ENCODE measurements around the gene SPDEF.
A peak's percentile ranks its signal among the peaks of the same experiment; 100 is the strongest.

The SPDEF gene

DNA sequence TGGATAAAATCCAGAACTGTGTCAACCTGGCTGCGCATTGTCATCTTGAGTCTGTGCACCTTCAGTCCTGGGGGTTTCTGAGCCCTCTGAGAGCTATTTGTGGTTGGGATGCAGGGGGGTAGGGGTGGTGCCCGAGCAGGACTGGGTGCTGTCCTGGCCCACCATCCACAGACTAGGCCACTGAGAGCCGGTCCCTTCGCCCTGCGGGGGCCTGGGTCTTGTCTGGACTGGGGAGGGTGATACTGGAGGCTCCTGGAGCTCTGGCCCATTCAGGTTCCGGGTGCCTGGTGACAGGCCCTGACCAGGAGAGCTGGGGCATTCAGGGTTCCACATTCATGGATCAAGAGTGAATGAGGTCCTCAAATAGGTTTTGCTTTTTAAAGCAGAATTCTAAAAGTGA is 20.9 kb downstream of the SPDEF start:
- no peaks in the 10 kb centered on the region for H3K9me3 ChIP-seq (ENCODE audit: severe bottlenecking)
- H3K36me3 ChIP-seq, result peaks cover 21% of the 10 kb centered on the region
- no peak overlapping the region for H3K27ac ChIP-seq
- no peaks in the 10 kb centered on the region for H3K27me3 ChIP-seq (ENCODE audit: insufficient read depth, low read depth, severe bottlenecking)
- no peak overlapping the region for H3K4me3 ChIP-seq (ENCODE audit: low read depth, low read length)
- DNase-seq, result no peak
- TF ChIP-seq, protein P1, sequence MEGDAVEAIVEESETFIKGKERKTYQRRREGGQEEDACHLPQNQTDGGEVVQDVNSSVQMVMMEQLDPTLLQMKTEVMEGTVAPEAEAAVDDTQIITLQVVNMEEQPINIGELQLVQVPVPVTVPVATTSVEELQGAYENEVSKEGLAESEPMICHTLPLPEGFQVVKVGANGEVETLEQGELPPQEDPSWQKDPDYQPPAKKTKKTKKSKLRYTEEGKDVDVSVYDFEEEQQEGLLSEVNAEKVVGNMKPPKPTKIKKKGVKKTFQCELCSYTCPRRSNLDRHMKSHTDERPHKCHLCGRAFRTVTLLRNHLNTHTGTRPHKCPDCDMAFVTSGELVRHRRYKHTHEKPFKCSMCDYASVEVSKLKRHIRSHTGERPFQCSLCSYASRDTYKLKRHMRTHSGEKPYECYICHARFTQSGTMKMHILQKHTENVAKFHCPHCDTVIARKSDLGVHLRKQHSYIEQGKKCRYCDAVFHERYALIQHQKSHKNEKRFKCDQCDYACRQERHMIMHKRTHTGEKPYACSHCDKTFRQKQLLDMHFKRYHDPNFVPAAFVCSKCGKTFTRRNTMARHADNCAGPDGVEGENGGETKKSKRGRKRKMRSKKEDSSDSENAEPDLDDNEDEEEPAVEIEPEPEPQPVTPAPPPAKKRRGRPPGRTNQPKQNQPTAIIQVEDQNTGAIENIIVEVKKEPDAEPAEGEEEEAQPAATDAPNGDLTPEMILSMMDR (IDR thresholded peaks at IDR 0.05; ENCODE audit: low read depth, low read length), result no peak

GRCh38 chr6:34534656-34535055 is 21.5 kb downstream of the SPDEF start:
- Histone ChIP-seq H3K4me3 (ENCODE audit: low read depth, low read length) (no peak overlapping the region), H3K27ac (no peak overlapping the region), H3K36me3 (peaks cover 27% of the 10 kb centered on the region), H3K27me3 (ENCODE audit: insufficient read depth, low read depth, severe bottlenecking) (no peaks in the 10 kb centered on the region), H3K9me3 (ENCODE audit: severe bottlenecking) (no peaks in the 10 kb centered on the region)
- DNase-seq, result no peak
- TF ChIP-seq, protein P1 (IDR thresholded peaks at IDR 0.05; ENCODE audit: low read depth, low read length), result no peak

DNA sequence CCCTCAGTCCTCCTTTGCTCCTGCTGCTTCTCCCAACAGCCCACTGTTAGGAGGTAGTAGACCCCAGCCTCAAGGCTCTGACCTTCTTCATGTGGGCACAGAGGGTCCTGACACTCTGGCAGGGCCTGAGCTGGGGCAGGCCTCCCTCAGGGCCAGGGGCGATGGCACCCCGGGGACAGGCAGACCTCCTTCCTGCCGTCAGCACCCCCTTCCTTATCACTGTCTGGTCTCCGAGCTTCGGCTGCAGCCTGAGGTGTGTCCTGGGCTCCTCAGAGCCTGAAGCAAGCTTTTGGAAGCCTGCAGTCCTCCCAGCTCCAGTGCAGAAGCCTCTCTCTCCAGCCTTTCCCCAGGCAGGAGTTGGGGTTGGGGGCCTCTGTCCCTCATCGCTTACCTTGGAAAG is 22.0 kb downstream of the SPDEF start:
- TF ChIP-seq, protein P1 (IDR thresholded peaks at IDR 0.05; ENCODE audit: low read depth, low read length), result no peak
- Histone ChIP-seq H3K4me3 (ENCODE audit: low read depth, low read length) (no peak overlapping the region), H3K27me3 (ENCODE audit: insufficient read depth, low read depth, severe bottlenecking) (no peaks in the 10 kb centered on the region), H3K27ac (no peak overlapping the region), H3K36me3 (peaks cover 28% of the 10 kb centered on the region), H3K9me3 (ENCODE audit: severe bottlenecking) (no peaks in the 10 kb centered on the region)
- DNase-seq, result no peak

DNA sequence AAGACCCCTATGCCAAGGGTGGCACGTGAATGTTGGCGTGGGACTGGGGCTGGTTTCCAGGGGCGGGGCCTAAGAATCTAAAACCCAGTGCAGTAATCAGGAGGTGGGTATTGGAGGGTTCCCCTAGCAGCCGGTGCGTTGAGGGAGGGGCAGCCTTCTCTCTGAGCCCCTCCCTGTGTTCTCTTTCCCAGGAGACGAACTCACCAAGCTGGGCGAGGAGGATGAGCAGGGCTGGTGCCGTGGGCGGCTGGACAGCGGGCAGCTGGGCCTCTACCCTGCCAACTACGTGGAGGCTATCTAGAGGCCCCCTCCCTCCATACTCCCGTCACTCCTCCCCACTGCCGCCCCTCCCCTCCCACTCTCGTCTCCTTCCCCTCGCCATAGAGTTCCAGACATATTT is 23.9 kb downstream of the SPDEF start:
- Histone ChIP-seq H3K9me3 (ENCODE audit: severe bottlenecking) (no peaks in the 10 kb centered on the region), H3K36me3 (peaks cover 28% of the 10 kb centered on the region), H3K27ac (no peak overlapping the region), H3K4me3 (ENCODE audit: low read depth, low read length) (no peak overlapping the region), H3K27me3 (ENCODE audit: insufficient read depth, low read depth, severe bottlenecking) (no peaks in the 10 kb centered on the region)
- no peak for DNase-seq
- TF ChIP-seq, protein P1 (IDR thresholded peaks at IDR 0.05; ENCODE audit: low read depth, low read length), result no peak

DNA sequence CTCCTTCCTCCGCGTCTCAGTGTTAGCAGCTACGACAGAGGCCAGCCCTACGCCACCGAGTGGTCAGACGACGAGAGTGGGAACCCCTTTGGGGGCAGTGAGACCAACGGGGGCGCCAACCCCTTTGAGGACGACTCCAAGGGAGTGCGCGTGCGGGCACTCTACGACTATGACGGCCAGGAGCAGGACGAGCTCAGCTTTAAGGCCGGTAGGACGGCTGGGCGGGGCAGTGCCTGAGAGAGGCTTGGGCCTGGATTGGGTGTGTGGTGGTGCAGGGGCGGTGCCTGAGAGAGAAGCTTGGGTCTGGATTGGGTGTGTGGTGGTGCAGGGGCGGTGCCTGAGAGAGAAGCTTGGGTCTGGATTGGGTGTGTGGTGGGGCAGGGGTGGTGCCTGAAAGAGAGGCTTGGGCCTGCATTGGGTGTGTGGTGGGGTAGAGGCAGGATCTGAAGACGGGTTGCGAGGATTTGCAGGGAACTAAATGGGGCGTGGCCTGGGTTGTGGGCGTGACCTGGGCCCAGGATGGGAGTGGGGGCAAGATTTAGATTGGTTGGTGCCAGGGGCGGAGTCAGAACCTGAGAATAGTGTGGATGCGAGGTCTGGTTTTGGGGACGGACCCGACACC is 24.4 kb downstream of the SPDEF start:
- peaks cover 28% of the 10 kb centered on the region for H3K36me3 ChIP-seq
- no peaks in the 10 kb centered on the region for H3K27me3 ChIP-seq (ENCODE audit: insufficient read depth, low read depth, severe bottlenecking)
- no peaks in the 10 kb centered on the region for H3K9me3 ChIP-seq (ENCODE audit: severe bottlenecking)
- TF ChIP-seq, protein P1 (IDR thresholded peaks at IDR 0.05; ENCODE audit: low read depth, low read length), result no peak
- no peak overlapping the region for H3K4me3 ChIP-seq (ENCODE audit: low read depth, low read length)
- DNase-seq, result peak; percentile 54
- no peak overlapping the region for H3K27ac ChIP-seq

DNA sequence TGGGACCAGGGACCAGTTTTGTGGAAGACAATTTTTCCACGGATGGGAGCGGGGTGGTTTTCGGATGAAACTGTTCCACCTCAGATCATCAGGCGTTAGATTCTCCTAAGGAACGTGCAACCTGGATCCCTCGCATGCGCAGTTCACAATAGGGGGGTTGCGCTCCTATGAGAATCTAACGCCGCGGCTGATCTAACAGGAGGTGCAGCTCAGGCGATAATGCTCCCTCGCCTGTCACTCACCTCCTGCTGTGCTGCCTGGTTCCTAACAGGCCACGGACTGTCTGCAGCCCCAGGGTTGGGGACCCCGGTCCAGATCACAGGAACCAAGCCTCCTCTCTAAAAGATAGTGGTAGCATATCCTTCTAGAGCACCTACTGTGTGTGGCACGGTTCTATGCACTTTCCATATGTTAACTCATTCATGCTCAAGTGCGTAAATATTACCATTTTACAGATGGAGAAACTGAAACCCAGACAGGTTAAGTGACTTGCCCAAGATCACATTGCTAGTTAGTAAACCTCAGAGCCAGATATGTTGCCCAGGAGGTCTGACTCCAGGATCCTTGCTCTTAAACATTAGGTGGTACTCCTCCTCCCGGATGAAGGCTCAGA is 25.3 kb downstream of the SPDEF start:
- Histone ChIP-seq H3K4me3 (ENCODE audit: low read depth, low read length) (no peak overlapping the region), H3K9me3 (ENCODE audit: severe bottlenecking) (no peaks in the 10 kb centered on the region), H3K27me3 (ENCODE audit: insufficient read depth, low read depth, severe bottlenecking) (no peaks in the 10 kb centered on the region), H3K36me3 (peaks cover 28% of the 10 kb centered on the region), H3K27ac (no peak overlapping the region)
- TF ChIP-seq, protein P1 (IDR thresholded peaks at IDR 0.05; ENCODE audit: low read depth, low read length), result no peak
- DNase-seq, result no peak

All from WERI-Rb-1 (cell line).